Kidney capillary endothelial cell (primary cell): ENCODE measurements around the gene SLC11A2.
"Not testable (repeated sequence)": the region's sequence is repeated elsewhere in the genome, so short reads cannot be mapped to it uniquely, and the experiment has no call there.

Experiments
- DNase-seq: peaks from one replicate; pipeline ENCODE4 v3.0.0-alpha.2; 2018; ENCODE audit warnings: low spot score

The SLC11A2 gene

DNA sequence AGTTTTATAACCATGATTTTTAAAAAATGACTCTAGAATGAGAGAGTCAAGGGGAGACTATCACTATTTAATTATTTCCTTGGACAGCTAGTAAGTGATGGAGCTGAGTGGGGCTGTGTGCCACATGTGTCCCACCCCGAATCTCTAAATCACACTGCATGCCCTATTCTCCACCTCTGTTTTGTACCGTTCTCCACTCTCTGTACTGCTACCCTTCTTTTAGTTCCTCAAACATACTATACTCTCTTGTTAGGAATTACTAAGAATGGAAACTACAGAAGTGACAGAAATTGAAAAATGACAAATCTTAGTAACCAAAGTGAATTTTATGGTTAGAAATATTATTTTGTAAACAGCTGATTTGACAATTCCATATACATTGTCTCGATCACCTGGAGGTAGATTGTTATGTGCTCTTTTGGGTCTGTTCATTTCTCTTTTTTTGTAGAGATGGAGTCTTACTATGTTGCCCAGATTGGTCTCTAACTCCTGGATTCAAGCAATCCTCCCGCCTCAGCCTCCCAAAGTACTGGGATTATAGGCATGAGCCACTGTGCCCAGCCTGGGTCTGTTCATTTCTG is 35.9 kb downstream of the SLC11A2 start:
- no peak for DNase-seq

DNA sequence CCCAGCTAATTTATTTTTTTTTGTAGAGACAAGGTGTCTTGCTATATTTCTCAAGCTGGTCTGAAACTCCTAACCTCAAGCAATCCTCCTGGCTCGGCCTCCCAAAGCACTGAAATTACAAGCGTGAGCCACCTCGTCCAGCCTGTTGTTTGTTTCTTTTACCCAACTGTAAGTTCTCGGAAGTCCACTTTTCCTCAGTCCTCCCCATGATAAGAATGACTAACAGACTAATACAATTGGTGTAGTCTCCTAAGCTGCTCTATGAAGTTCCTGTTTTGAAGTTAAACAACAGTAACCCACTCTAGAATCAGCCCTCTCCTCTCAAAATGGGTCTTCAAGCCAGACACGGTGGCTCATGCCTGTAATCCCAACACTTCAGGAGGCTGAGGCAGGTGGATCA is 37.3 kb downstream of the SLC11A2 start:
- DNase-seq: no peak

DNA sequence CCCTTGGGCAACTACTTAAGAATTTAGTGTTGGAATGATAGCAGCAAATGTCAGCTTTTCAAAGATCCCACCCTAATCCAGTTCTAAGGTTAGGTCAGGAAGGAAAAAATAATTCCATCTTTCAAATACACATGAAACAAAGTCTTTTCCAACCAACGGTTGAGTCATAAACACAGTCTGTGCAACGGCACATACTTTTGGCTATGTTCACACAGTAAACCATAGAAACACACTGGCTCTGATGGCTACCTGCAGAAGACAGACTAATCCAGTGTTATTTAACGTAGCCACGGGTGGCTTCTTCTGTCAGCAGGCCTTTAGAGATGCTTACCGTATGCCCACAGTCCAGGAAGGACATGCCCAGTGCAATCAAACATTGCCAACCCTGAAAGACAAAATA is 38.1 kb downstream of the SLC11A2 start:
- no peak for DNase-seq

DNA sequence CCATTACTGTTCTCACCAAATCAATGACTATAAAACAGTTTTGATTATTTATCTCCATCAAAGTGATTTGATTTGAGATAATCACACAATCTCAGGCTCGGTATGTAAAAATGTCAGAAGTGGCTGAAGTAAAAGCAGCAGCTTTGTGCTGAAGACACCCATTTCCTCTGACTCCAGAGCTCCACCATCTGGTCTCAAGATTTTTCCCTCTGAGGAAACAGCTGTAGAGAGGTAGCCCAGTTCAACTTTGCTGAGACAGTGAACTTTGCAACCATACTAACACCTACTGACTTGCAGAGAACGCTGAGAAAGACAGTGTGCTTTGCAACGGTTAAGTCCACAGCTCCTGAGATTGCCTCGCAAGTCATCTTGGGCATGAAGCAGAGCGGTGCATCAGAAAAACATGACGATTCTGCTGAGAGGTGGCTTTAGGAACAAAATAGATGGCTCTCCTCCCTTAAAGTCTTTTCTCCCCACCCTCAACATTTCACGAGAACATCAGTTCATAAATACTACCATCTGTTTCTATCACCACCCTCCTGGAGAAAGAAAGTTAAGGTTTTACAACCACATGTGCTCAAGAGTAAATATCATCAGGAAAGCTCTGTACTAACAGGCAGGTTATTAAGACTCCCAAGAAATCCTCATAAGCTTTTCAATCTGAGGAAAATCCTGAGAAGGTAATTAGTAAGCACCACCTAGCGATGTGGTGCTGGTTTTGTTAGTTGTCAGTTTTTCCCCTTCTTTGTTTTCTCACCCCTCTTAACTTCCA is 39.0 kb downstream of the SLC11A2 start:
- peak; percentile 44 for DNase-seq

DNA sequence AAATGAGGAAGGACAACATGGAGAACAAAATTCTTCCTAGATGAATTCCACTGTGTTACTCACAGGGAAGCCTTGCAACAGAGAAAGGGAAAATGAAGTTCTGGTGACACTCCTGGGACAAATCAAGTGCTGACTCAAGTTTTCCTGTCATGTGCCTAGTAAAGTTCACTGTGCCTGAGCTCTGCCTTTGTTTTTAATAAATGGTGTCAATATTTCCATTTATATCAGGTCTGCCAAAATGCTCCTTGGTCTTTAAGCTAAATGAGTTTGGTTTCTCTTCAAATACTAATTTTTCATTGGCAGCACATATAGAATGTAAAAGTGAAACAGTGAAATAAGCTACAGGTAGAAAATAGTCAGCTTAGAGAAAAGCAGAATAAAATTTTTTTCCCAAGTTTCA is 40.9 kb downstream of the SLC11A2 start:
- DNase-seq: no peak

DNA sequence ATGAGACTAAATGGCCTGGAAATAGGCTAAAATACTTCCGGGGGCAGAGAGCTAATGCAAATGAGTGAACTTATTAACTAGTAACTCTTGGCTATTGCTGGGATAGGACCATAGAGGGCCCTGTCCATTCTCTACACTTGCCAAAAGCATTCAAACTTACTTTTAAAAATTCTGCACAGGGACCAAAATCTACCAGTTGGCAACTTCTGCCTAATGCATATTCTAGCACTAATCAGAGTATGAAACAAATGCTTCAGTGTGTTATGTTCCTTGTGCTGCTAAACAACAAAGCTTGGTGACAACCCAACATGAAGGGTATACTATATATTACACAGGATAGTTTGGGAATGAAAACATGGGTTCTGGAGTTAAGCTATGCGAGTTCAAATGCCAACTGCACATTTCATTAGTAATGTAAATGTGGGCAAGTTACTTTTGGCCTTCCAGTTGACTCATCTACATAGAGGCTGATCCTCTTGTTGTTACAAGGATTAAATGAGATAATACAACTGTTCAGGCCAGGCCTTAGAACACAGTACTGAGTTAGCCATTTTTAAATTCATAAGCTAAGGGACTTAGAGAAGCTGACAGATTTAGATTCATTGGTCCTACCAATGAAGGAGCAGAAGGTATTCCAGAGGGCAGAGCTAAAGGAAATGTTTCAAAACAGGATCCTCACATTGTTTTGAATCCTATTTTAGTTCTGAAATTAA is 41.4 kb downstream of the SLC11A2 start:
- no peak for DNase-seq

DNA sequence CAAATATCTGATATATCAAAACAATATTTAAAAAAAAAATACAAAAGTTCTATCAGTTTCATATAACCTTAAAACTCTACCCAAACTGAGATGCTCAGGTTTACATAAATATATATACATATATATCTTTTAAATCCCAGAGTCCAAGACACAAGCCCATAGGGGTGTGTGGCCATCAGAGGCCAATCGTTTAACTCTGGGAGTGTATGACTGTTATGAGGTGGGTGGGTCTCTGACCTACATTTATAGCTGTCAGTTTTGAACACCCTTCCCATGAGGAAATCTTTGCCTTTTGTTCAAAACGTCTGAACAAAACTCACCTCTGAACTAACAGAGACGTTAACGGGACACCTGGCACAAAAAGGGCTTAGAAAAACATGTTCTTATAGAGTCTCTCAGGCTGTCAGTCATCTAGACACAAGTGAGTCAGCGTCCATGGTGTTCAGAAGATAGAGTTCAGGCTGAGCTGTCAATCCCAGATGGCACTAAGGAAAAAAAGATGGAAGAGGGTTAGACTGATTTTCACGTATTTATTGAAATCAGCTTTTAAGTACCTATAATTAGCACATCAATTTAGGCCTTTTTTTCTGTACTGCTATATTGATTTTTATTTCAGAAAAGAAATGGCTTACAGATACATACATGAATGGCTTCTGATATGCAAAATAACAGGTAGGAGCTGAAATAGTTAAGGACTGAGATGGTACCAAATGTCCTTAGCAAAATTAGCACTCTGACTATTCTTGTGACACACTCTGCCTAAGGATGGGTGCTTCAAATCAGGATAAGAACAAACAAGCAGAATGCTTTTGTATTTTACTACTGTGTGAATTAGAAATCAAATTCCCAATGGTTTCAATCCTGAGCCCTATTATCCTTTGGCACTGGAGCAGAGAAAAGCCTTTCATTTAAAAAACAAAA is 44.6 kb downstream of the SLC11A2 start:
- DNase-seq: no peak

DNA sequence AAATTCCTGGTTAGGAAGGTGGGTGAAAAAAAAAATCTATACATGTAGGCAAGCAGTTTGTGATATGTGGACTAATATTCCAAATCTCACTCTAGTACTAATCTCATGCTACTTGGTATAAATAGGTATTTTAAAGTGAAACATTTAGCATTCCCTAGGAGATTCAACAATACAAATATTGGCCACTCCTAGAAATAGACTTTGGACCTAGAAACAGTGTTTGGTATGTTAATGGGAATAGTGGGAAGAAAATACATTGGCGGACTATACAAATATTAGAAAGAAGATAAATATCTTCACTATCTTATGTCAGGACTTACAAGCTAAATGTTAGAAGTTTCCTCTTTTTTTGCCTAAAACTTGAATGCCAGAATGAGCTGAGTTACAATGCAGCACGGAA is 45.6 kb downstream of the SLC11A2 start:
- no peak for DNase-seq

DNA sequence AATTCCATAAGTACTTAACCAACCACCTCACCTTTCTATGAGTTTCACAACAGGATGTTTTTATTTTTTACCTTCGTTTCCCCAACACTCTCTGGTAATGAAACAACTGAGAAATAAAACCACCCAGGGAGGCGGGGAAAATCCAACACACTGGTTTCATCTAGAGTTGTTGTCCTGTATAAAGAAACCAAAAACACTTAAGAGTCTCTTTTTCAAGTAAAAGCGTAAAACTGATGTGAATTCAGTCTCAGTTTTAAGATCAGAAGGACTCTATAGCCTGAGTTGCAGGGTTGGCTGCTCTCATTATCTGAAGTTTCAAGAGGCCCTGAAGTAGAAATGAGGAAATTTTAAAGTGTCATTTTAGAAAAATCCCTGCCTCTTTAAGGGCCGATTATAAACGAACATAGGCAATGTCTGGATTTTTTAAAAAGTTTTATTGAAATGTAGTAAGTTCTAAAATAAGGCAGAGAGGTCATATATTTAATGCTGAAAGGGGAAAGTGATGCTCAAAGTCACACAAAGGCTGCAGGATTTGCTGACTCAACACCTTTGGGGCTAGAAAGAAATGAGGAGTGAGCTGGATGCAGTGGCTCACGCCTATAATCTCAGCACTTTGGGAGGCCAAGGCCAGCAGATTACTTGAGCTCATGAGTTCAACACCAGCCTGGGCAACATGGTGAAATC is 46.7 kb downstream of the SLC11A2 start:
- DNase-seq: no peak

DNA sequence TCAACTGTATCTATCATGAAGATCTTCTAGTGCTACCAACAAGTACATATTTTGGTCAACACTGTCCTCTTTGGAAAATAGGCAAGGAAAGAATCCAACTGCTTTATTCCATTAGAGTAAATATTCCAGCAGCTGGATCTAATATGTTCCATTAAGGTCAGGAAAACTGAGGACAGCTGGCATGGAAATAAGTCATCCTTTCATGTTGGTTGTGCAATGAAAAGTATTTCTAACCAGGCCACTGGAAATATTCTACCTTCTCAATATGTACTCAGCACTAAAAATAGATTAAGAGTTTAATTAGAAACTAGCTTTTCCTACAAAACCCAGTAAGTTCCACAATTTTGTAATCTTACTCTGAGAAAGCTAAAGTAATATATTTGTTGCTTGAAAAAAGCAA is 54.2 kb downstream of the SLC11A2 start:
- no peak for DNase-seq

DNA sequence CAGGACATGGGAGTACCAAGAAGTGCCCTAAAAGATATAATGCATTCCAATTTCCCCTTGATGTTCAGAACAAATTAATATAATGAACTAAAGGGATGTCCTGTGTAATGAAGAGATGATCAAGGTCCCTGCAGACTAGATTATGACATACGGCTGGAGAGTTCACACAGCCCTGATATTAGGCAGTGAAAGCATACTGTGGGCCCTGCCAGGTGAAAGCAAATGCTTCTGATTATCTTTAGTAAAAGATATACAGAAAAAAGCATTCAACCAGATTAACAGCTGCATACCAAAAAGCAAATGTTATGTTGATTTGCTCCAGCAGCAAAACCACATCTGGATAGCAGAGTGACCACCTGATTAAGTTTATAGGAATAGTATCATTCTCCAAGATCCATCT is 61.8 kb downstream of the SLC11A2 start:
- DNase-seq: no peak

DNA sequence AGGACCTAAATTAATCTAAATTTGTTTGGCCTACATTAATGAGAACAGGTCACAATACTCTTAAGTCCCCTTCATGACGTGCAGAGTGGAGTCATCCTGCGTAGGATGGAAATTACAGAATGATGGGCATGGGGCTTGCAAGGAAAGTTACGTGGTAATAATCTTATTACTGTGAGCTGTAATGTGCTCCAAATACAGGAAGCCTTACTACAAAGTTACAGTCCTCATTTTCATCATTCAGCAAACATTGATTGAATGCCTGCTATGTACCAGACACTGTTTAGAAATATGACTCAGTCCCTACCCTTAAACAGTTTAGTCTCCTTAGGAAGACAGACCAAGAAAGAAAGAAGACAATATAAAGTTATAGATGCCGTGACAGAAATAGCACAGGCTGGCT is 64.5 kb downstream of the SLC11A2 start:
- no peak for DNase-seq

DNA sequence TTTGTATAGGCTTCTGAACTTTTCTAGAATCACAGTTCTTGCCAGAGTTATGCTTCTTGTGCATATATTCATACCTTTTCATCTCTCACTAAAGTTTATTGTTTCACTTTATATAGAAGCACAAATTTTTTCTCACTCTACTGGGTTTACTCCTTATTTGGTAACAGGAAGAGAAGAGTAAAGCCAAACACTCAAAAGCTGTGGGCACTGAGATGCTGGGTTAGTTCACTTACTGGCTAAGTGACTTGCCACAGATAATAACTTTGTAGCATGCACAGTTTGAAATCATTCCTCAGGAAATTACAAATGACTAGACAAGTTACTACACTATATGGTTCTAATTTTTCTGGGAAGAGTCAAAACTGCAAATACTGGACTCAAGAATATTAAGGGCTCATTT is 66.1 kb downstream of the SLC11A2 start:
- DNase-seq: no peak

DNA sequence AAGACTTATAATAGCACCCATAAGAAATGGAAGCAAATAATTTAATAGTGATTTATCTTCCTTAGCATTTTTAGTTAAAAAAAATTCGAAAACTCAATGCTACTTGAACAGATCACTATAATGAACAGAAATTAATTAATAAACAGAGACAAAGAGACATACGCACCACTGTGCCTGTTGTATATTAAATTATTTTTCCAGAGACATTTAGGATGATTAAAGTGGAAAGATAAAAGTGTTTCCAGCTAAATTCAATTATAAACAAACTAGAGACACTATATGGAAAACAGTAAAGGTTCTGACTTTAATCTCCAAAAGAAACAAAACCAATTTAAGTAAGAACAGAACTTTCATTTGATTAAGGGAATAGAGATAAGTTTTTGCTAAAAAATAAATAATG is 70.5 kb downstream of the SLC11A2 start:
- DNase-seq: no peak

DNA sequence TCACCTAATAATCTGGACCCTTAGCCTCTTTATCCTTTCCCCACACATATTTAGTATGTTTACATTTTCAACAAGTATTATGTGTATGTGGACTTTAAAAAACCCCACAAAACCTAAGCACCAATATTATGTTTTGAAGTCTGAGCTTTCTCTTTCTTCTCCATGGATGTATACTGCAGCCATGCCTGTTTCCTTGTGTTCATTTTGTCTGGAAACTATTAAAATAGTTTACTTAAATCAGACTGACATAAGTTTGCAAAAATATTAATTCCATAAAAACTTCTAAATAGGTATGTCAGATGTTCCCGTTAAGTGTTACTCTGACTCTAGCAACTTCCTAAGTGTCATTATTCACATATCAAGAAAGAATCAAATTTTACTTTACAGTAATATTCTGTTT is 70.9 kb downstream of the SLC11A2 start:
- no peak for DNase-seq

DNA sequence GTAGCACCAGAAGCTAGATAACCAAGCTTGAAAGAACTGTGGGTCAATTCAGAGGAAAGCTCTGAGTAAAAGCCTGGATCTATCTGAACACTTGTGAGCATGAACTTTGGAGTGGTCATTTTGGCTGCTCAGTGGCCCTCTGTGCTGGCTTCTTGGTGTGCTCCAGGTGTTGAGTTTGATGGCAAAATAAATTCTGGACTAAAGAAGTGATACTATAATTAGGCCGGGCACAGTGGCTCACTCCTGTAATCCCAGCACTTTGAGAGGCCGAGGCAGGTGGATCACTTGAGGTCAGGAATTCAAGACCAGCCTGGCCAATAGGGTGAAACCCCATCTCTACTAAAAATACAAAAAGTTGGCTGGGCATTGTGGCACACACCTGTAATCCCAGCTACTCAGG is 71.4 kb downstream of the SLC11A2 start:
- not testable (repeated sequence) for DNase-seq

DNA sequence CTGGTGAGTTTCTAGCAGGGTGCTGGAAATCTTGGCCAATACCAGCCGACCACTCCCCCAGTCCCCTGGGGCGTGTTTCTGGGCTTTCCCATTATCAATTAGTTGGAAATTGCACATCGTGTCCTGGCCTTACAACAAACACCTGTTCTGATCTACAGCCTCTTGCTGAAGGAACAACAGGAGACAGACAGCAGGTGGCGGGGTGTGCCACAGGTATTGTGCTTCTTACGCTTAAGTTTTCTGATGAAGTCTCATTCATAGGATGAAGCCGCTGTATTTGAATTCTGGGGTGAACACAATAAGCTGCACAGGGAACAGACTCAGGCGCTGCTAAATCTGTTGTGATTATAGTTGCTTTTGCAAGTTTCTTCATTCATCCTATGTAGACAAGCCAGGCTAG is 73.1 kb downstream of the SLC11A2 start:
- no peak for DNase-seq

DNA sequence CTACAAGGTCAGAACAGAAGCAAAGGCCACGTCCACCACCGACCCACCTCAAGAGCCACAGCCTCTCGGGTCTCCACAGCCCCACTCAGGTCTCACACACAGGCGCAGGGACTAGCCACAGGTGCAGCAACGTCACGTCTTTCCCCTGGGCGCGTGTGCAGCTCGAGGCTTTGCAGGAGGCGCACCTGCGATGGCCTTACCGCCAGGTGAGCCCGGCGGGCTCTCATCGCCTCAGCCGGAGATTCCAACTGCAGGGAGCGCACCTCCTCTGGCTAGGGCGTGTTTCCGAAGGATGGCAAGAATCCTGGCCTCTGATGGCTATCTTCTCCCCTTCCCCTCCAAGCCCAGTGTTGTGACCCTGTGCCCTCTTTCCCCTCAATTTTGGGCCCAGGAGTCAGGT is 73.7 kb downstream of the SLC11A2 start, which contains the start of gene HIGD1C:
TSS of gene HIGD1C (plus strand) at position 35 of the 400 bp plus-strand sequence. CDS start 1,455 bp downstream, outside the sequence.
- DNase-seq: no peak

DNA sequence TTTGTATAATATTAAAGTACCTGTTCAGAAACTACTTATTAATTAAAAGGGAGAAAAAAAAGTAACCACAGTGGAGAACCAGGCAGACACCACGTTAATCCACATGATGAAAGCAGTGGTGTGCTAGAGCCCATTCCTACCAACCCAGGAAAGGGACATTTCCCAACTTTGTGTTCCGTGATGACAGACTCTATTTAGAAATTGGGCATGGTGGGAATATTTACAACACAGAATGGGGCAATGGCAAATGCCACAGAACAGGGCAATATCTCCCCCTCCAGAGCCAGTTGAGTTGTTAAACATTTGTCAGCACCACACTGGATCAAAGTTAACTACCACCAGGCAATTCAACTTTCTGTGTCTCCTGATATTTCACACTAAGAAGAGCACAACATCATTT is 75.1 kb downstream of the SLC11A2 start:
- DNase-seq: no peak

DNA sequence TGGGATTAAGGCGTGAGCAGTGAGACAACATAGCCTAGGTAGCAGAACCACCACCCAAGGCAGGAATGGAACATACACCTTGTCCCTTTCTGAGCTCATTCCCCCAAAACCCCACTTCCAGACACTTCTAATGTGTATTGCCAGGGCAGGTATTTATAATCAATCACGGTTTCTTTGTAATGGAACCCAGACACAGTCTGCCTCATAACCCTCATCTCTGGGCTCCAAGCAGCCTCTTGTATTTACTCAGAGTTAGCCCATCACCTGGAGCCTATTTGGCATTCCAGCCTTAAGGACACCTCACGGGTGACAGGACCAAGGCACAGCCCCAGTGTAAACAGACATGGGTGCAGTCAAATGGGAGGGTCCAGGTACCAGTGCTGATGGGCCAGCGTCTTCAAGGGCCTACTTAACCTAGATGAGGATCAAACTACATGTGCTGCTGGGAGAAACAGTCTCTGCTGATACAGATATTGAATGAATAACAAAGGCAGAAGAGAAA is 76.3 kb downstream of the SLC11A2 start:
- DNase-seq: no peak

DNA sequence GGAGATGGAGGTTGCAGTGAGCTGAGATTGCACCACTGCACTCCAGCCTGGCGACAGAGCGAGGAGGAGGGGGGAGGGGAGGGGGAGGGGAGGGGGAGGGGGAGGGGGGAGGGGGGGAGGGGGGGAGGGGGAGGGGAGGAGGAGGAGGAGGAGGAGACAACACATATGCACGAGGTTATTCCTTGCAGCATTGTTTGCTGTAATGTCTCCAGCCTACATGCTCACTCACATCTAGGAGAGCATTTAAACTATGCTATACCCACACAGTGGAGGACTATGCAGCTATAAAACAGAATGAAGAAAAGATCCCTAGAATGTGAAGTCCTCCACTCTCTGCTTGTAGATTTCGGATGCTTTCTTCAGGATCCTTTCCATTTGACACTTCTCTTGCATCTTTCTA is 77.4 kb downstream of the SLC11A2 start:
- no peak for DNase-seq
